WTC11 (cell line): ENCODE measurements around the gene ZBTB16.

Experiments
- ATF2 ChIP-seq: sonication (generic); formaldehyde crosslinking; IDR thresholded peaks from 2 replicates; pipeline ENCODE4 v1.8.1; 2022; ENCODE audit warnings: low read depth, missing genetic modification reagents, borderline replicate concordance
- ATF3 ChIP-seq: sonication (generic); formaldehyde crosslinking; conservative IDR thresholded peaks from 2 replicates; pipeline ENCODE4 v1.8.1; 2022; ENCODE audit warnings: mild to moderate bottlenecking, missing genetic modification reagents
- CTCF ChIP-seq: fragments of 200-600 bp; IDR thresholded peaks from 2 replicates; pipeline ENCODE4 v1.8.0; 2022; ENCODE audit warnings: antibody characterized with exemption
- ELF4 ChIP-seq: sonication (generic); formaldehyde crosslinking; IDR thresholded peaks from 2 replicates; pipeline ENCODE4 v1.8.1; 2022; ENCODE audit warnings: low read depth, mild to moderate bottlenecking, moderate library complexity, missing genetic modification reagents
- MYBL2 ChIP-seq: sonication (generic); formaldehyde crosslinking; IDR thresholded peaks from 2 replicates; pipeline ENCODE4 v1.8.1; 2023; ENCODE audit warnings: mild to moderate bottlenecking, moderate library complexity, missing genetic modification reagents
- NR2C2 ChIP-seq: sonication (generic); formaldehyde crosslinking; IDR thresholded peaks from 2 replicates; pipeline ENCODE4 v1.8.0; 2022; ENCODE audit warnings: mild to moderate bottlenecking, missing genetic modification reagents
- PREB ChIP-seq: sonication (generic); formaldehyde crosslinking; IDR thresholded peaks from 2 replicates; pipeline ENCODE4 v1.8.1; 2022; ENCODE audit warnings: mild to moderate bottlenecking, missing genetic modification reagents, moderate library complexity, borderline replicate concordance
- RELA ChIP-seq: sonication (generic); formaldehyde crosslinking; IDR thresholded peaks from 2 replicates; pipeline ENCODE4 v1.8.1; 2022; ENCODE audit warnings: missing genetic modification reagents, mild to moderate bottlenecking, borderline replicate concordance
- SMAD3 ChIP-seq: sonication (generic); formaldehyde crosslinking; IDR thresholded peaks from 2 replicates; pipeline ENCODE4 v1.8.0; 2022; ENCODE audit warnings: missing genetic modification reagents, mild to moderate bottlenecking, borderline replicate concordance
- USF1 ChIP-seq: sonication (generic); formaldehyde crosslinking; IDR thresholded peaks from 2 replicates; pipeline ENCODE4 v1.8.0; 2022; ENCODE audit warnings: mild to moderate bottlenecking, missing genetic modification reagents

- no peak for TF ChIP-seq RELA (CRISPR knock-in tag)
- TF ChIP-seq SMAD3, result no peak
- TF ChIP-seq ATF2, result no peak
- no peak for TF ChIP-seq ELF4 (CRISPR knock-in tag)
- no peak for TF ChIP-seq CTCF
- no peak for TF ChIP-seq PREB
- no peak for TF ChIP-seq USF1 (CRISPR knock-in tag)
- TF ChIP-seq ATF3 (CRISPR knock-in tag), result no peak
- TF ChIP-seq NR2C2 (CRISPR knock-in tag), result no peak
- no peak for TF ChIP-seq MYBL2 (CRISPR knock-in tag)
These were observed 105.0 kb downstream of the ZBTB16 start for GRCh38 chr11:114164546-114164945.
